ENCODE results near the gene CTSL. TPM values are rescaled to one million over a fixed set of nuclear protein-coding genes. Genes with fewer than 3 reads are reported as not detected.

The CTSL gene
- 596 and 746 TPM in 2 replicates for total RNA-seq

DNA sequence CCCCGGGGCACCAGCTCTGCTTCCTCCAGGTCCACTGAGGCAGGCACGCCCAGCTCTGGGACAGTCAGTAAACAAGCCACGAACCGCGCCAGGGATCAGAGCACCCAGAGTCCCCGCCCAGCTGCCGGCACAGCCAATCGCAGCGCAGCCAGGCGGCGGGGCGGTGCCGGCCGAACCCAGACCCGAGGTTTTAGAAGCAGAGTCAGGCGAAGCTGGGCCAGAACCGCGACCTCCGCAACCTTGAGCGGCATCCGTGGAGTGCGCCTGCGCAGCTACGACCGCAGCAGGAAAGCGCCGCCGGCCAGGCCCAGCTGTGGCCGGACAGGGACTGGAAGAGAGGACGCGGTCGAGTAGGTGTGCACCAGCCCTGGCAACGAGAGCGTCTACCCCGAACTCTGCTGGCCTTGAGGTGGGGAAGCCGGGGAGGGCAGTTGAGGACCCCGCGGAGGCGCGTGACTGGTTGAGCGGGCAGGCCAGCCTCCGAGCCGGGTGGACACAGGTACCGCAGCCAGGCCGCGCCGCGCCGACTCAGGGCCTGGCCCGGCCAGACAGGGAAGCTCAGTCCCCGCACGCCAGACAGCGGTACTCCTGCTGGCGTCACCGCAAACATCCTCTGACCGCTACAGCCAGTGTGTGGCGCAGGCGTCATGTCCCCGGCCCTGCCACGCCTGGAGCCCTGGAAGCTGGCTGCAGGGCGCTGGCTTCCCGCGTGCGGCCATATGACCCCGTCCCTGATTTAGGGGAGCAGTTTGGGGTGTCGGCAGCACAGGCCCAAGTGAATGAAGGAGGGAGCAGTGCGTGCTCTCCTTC is at the start of gene CTSL:
TSS of gene CTSL (plus strand) at position 220 of the 810 bp plus-strand sequence. CDS start 1,485 bp downstream, outside the sequence.

Other genes with a start within 250 kb of the CTSL start
- 0.32 and 1.0 TPM in 2 replicates for gene DAPK1, start 228.3 kb upstream of the CTSL start, total RNA-seq
- under 0.01 TPM in 1 of 2 replicates, not detected in the other for gene SPATA31E1, start 156.8 kb downstream of the CTSL start, total RNA-seq
- gene SPATA31C1, start 191.8 kb downstream of the CTSL start, total RNA-seq: not detected in 2 replicates
- 8.8 and 11.6 TPM in 2 replicates for gene CDK20, start 248.4 kb downstream of the CTSL start, total RNA-seq

All from bronchial smooth muscle cell (primary cell).